Astrocyte of the cerebellum (primary cell): ENCODE results near the gene SPDYE18.
A peak's percentile ranks its signal among the peaks of the same experiment; 100 is the strongest.
"Not testable (repeated sequence)": the region's sequence is repeated elsewhere in the genome, so short reads cannot be mapped to it uniquely, and the experiment has no call there.

Source experiments
- DNase-seq: peaks from one replicate; pipeline ENCODE4 v3.0.0-alpha.2; 2011; ENCODE audit warnings: low read depth
- H3K4me3 ChIP-seq: 2 replicates; pipeline ENCODE4 v1.5.1; 2011; ENCODE audit warnings: mild to moderate bottlenecking, low read depth, low read length, moderate library complexity
- in situ Hi-C: cut with HindIII; loops from 2 replicates; pipeline ENCODE4 v1.10.0; 2017; ENCODE audit warnings: low sequenced_read_pairs

SPDYE18 gene

GRCh38 chr7:77026349-77026748 is 36.0 kb downstream of the SPDYE18 start:
- in situ Hi-C loops, H3K4me3 ChIP-seq, DNase-seq: not testable (repeated sequence)

- in situ Hi-C loops, H3K4me3 ChIP-seq: not testable (repeated sequence)
- peak; percentile 67 for DNase-seq
Observed at GRCh38 chr7:77010074-77010680, 52.2 kb downstream of the SPDYE18 start.

GRCh38 chr7:77008000-77008399 is 54.4 kb downstream of the SPDYE18 start:
- DNase-seq: peak; percentile 32
- in situ Hi-C loops, H3K4me3 ChIP-seq: not testable (repeated sequence)

GRCh38 chr7:77006127-77007110 is 55.9 kb downstream of the SPDYE18 start:
- in situ Hi-C loops, DNase-seq, H3K4me3 ChIP-seq: not testable (repeated sequence)

GRCh38 chr7:77005461-77006057 is 56.8 kb downstream of the SPDYE18 start:
- DNase-seq, in situ Hi-C loops: not testable (repeated sequence)

GRCh38 chr7:77004151-77004550 is 58.2 kb downstream of the SPDYE18 start:
- H3K4me3 ChIP-seq, DNase-seq, in situ Hi-C loops: not testable (repeated sequence)

More at GRCh38 chr7:77005461-77006057, 56.8 kb downstream of the SPDYE18 start:
- H3K4me3 ChIP-seq: not testable (repeated sequence)

- DNase-seq, in situ Hi-C loops, H3K4me3 ChIP-seq: not testable (repeated sequence)
Observed at GRCh38 chr7:77003241-77003640, 59.1 kb downstream of the SPDYE18 start.

GRCh38 chr7:77002678-77003233 is 59.6 kb downstream of the SPDYE18 start:
- in situ Hi-C loops, DNase-seq, H3K4me3 ChIP-seq: not testable (repeated sequence)

GRCh38 chr7:77002104-77002503 is 60.3 kb downstream of the SPDYE18 start:
- in situ Hi-C loops, H3K4me3 ChIP-seq, DNase-seq: not testable (repeated sequence)
